IMR-90 (cell line): ENCODE data around the gene FGB. TPM values are rescaled to one million over a fixed set of nuclear protein-coding genes. Genes with fewer than 3 reads are reported as not detected.

ENCODE experiments used
- ATAC-seq: fragments of 200-7000 bp; cut with Tn5 transposase; 2 replicates; pipeline ENCODE4 v1.9.1; 2020; ENCODE audit warnings: low read depth, mild to moderate bottlenecking, moderate library complexity
- BruUV-seq: library from RNA; stranded (reverse); fragments of 400-500 nt; replicated peaks from 2 replicates; lab custom pipeline; 2021; lab: Mats Ljungman, UMichigan
- CTCF ChIA-PET: fragments of 300-600 bp; formaldehyde crosslinking; extraction: SDS; loops from one replicate; lab custom pipeline; 2021; ENCODE audit warnings: antibody characterized with exemption; lab: Yijun Ruan, JAX
- POLR2A ChIA-PET: fragments of 300-600 bp; sonication (Branson Sonifier 250); formaldehyde crosslinking; loops from one replicate; lab custom pipeline; 2022; ENCODE audit warnings: antibody characterized with exemption; ENCODE audit not compliant: unreplicated experiment; lab: Charles Lee
- DNase-seq: peaks from one replicate; pipeline ENCODE4 v3.0.0; 2013
- H2AFZ ChIP-seq: replicated peaks from 2 replicates; pipeline ENCODE3; 2013; ENCODE audit warnings: low read length, mild to moderate bottlenecking; ENCODE audit not compliant: poor library complexity
- H2AK5ac ChIP-seq: 2 replicates; pipeline ENCODE4 v1.6.1; 2013; ENCODE audit warnings: low read depth, low read length, inconsistent platforms
- H2AK9ac ChIP-seq: replicated peaks from 2 replicates; pipeline ENCODE3; 2013; ENCODE audit warnings: mild to moderate bottlenecking, low read depth, low read length, moderate library complexity; ENCODE audit not compliant: poor library complexity
- H2BK120ac ChIP-seq: 2 replicates; pipeline ENCODE4 v1.6.1; 2013; ENCODE audit warnings: low read depth, low read length, inconsistent platforms
- H2BK15ac ChIP-seq: 3 replicates; pipeline ENCODE4 v1.6.1; 2013; ENCODE audit warnings: low read depth, low read length, inconsistent platforms
- H2BK20ac ChIP-seq: 2 replicates; pipeline ENCODE4 v1.6.1; 2013; ENCODE audit warnings: low read depth, mild to moderate bottlenecking, inconsistent platforms, low read length, moderate library complexity
- H2BK5ac ChIP-seq: 2 replicates; pipeline ENCODE4 v1.6.1; 2013; ENCODE audit warnings: mild to moderate bottlenecking, low read depth, low read length, inconsistent platforms; ENCODE audit not compliant: poor library complexity, severe bottlenecking
- H3K14ac ChIP-seq: replicated peaks from 2 replicates; pipeline ENCODE4 v1.6.1; 2013; ENCODE audit warnings: low read depth, low read length, inconsistent platforms
- H3K18ac ChIP-seq: 2 replicates; pipeline ENCODE4 v1.6.1; 2013; ENCODE audit warnings: low read depth, low read length, control low read depth
- H3K23ac ChIP-seq: 2 replicates; pipeline ENCODE4 v1.6.1; 2013; ENCODE audit warnings: low read depth, low read length, inconsistent platforms
- H3K27ac ChIP-seq: 2 replicates; pipeline ENCODE4 v1.5.1; 2013; ENCODE audit warnings: mild to moderate bottlenecking, control low read depth, low read length; ENCODE audit not compliant: insufficient read depth
- H3K27me3 ChIP-seq: 2 replicates; pipeline ENCODE4 v1.6.1; 2013; ENCODE audit warnings: low read length; ENCODE audit not compliant: control insufficient read depth, insufficient read depth
- H3K36me3 ChIP-seq: 2 replicates; pipeline ENCODE4 v1.6.1; 2013; ENCODE audit warnings: low read length, mixed read lengths; ENCODE audit not compliant: control insufficient read depth, insufficient read depth
- H3K4ac ChIP-seq: 2 replicates; pipeline ENCODE4 v1.6.1; 2013; ENCODE audit warnings: low read depth, low read length, inconsistent platforms
- H3K4me1 ChIP-seq: 2 replicates; pipeline ENCODE4 v1.6.1; 2013; ENCODE audit warnings: low read length, mixed read lengths; ENCODE audit not compliant: control insufficient read depth, insufficient read depth
- H3K4me2 ChIP-seq: 2 replicates; pipeline ENCODE4 v1.6.1; 2013; ENCODE audit warnings: low read depth, mild to moderate bottlenecking, control low read depth, low read length, moderate library complexity
- H3K4me3 ChIP-seq: 2 replicates; pipeline ENCODE4 v1.5.1; 2013; ENCODE audit warnings: low read depth, mild to moderate bottlenecking, control low read depth, low read length, moderate library complexity; ENCODE audit not compliant: insufficient read depth
- H3K56ac ChIP-seq: 2 replicates; pipeline ENCODE4 v1.6.1; 2013; ENCODE audit warnings: low read length, inconsistent platforms; ENCODE audit not compliant: insufficient read depth; ENCODE audit errors: extremely low read depth
- H3K79me1 ChIP-seq, 2 experiments: 2 replicates each; pipeline ENCODE4 v1.6.1; 2013; ENCODE audit warnings: low read length in 2 of 2, inconsistent platforms in 1 of 2, low read depth in 1 of 2
- H3K9ac ChIP-seq: 2 replicates; pipeline ENCODE4 v1.6.1; 2013; ENCODE audit warnings: low read depth, low read length, control low read depth
- H3K9me1 ChIP-seq: 2 replicates; pipeline ENCODE4 v1.6.1; 2013; ENCODE audit warnings: low read length, inconsistent platforms; ENCODE audit not compliant: insufficient read depth
- H3K9me3 ChIP-seq: 2 replicates; pipeline ENCODE4 v1.6.1; 2013; ENCODE audit warnings: low read length; ENCODE audit not compliant: control insufficient read depth, insufficient read depth
- H4K20me1 ChIP-seq: 2 replicates; pipeline ENCODE4 v1.6.1; 2013; ENCODE audit warnings: low read length, inconsistent platforms; ENCODE audit not compliant: insufficient read depth
- H4K5ac ChIP-seq: 2 replicates; pipeline ENCODE4 v1.6.1; 2013; ENCODE audit warnings: mild to moderate bottlenecking, low read depth, low read length, control low read depth
- H4K8ac ChIP-seq, 2 experiments: 2 replicates each; pipeline ENCODE4 v1.6.1; 2013; ENCODE audit warnings: low read depth in 2 of 2, low read length in 2 of 2, control low read depth in 1 of 2, inconsistent platforms in 1 of 2
- H4K91ac ChIP-seq: 2 replicates; pipeline ENCODE4 v1.6.1; 2013; ENCODE audit warnings: low read depth, low read length, inconsistent platforms; ENCODE audit not compliant: insufficient read depth
- CEBPB ChIP-seq: IDR thresholded peaks from 2 replicates; pipeline ENCODE4 v1.6.1; 2012; ENCODE audit warnings: low read depth, low read length, improper control_type of control experiment
- FOS ChIP-seq: fragments of 150-350 bp; IDR thresholded peaks from 2 replicates; pipeline ENCODE4 v1.6.1; 2016; ENCODE audit warnings: low read depth, low read length
- MAFK ChIP-seq: IDR thresholded peaks from 2 replicates; pipeline ENCODE4 v1.6.1; 2012; ENCODE audit warnings: low read depth, low read length, improper control_type of control experiment
- MAZ ChIP-seq: IDR thresholded peaks from 2 replicates; pipeline ENCODE4 v1.6.1; 2012; ENCODE audit warnings: low read depth, mild to moderate bottlenecking, low read length, improper control_type of control experiment, moderate library complexity, borderline replicate concordance
- MXI1 ChIP-seq: IDR thresholded peaks from 2 replicates; pipeline ENCODE4 v1.6.1; 2012; ENCODE audit warnings: low read depth, mild to moderate bottlenecking, low read length, moderate library complexity, borderline replicate concordance
- RAD21 ChIP-seq: IDR thresholded peaks from 2 replicates; pipeline ENCODE4 v1.6.1; 2012; ENCODE audit warnings: low read length, improper control_type of control experiment
- RCOR1 ChIP-seq: IDR thresholded peaks from 2 replicates; pipeline ENCODE4 v1.6.1; 2012; ENCODE audit warnings: mild to moderate bottlenecking, low read length, improper control_type of control experiment; ENCODE audit not compliant: insufficient replicate concordance
- WGBS, 2 experiments: methylation state at CpG; one replicate each; pipeline versions ENCODE4 v1.1.5 to v1.1.7; 2013; ENCODE audit warnings: missing lambda C conversion rate in 2 of 2; ENCODE audit not compliant: insufficient read length in 1 of 2; ENCODE audit errors: extremely low coverage in 2 of 2; 5-methylcytosine and 5-hydroxymethylcytosine counted together
- dilution Hi-C: fragments of 300-500 bp; cut with HindIII; formaldehyde crosslinking; loops from one replicate; pipeline ENCODE4 v1.14.3; 2018; ENCODE audit warnings: low sequenced_read_pairs; ENCODE audit not compliant: unreplicated experiment
- in situ Hi-C: fragments of 300-500 bp; cut with MboI; formaldehyde crosslinking; loops from 3 replicates; pipeline ENCODE4 v1.14.3; 2019; ENCODE audit warnings: low sequenced_read_pairs, inconsistent platforms, mixed read lengths
- intact Hi-C: fragments of 100-400 bp; cut with micrococcal nuclease; formaldehyde crosslinking; loops from 2 replicates; pipeline ENCODE4 v1.10.0; 2022
- polyA plus RNA-seq, 3 experiments: library from polyadenylated mRNA; depleted of rRNA; stranded (reverse); fragments of >200 nt; gene quantifications; 2 replicates each; pipeline ENCODE4 v1.2.3, GENCODE V29; 2012; ENCODE audit warnings: low replicate concordance in 1 of 3
- total RNA-seq: library from RNA; depleted of rRNA; stranded (reverse); fragments of >200 nt; gene quantifications from 2 replicates; pipeline ENCODE4 v1.2.3, GENCODE V29; 2012

FGB gene
- total and polyA plus RNA-seq, 2 of the 4 experiments (the other 2 are of a cell fraction) = not detected

GRCh38 chr4:154604696-154605200, 41.9 kb downstream of the FGB start:
- H2BK120ac ChIP-seq = no peak overlapping the region
- no peak overlapping the region for H2BK15ac ChIP-seq
- no peak overlapping the region for H2AFZ ChIP-seq
- no peak overlapping the region for H2BK5ac ChIP-seq
- H4K91ac ChIP-seq = no peak overlapping the region
- no peak overlapping the region for H3K14ac ChIP-seq
- no peaks in the 10 kb centered on the region for H3K36me3 ChIP-seq
- H3K4me3 ChIP-seq = no peak overlapping the region
- no peaks in the 10 kb centered on the region for H3K79me1 ChIP-seq
- H2AK5ac ChIP-seq = no peak overlapping the region
- no peak overlapping the region for H3K9ac ChIP-seq
- H3K4me1 ChIP-seq = no peaks in the 10 kb centered on the region
- H4K5ac ChIP-seq = no peak overlapping the region
- CTCF ChIA-PET = interaction anchor here (1.3 kb wide), 1 partner anchor 53 kb away, joined by 5 read pairs; no protein-coding TSS in a partner anchor
- in situ Hi-C loops (no loop called here), dilution Hi-C loops (no loop called here), intact Hi-C loops (no loop called here)
- no peak overlapping the region for H3K18ac ChIP-seq
- POLR2A ChIA-PET = no interaction called here
- WGBS, 2 experiments = no CpG with 5 or more reads among the region's 4 CpGs
- no peaks in the 10 kb centered on the region for H4K20me1 ChIP-seq
- H3K27me3 ChIP-seq = no peaks in the 10 kb centered on the region
- no peak overlapping the region for H3K23ac ChIP-seq
- no peak overlapping the region for H3K4ac ChIP-seq
- BruUV-seq = no TSS peak
- no peak for TF ChIP-seq RAD21
- no peak for TF ChIP-seq RCOR1
- TF ChIP-seq MXI1 = no peak
- no peak for TF ChIP-seq FOS
- no peak for TF ChIP-seq CEBPB
- no peak for TF ChIP-seq MAFK
- TF ChIP-seq MAZ = no peak
- H2AK9ac ChIP-seq = no peak overlapping the region
- H3K56ac ChIP-seq = no peak overlapping the region
- no peak overlapping the region for H2BK20ac ChIP-seq
- ATAC-seq = no peak
- no peak overlapping the region for H3K27ac ChIP-seq
- no peak overlapping the region for H3K4me2 ChIP-seq
- H4K8ac ChIP-seq = no peak overlapping the region
- H3K9me1 ChIP-seq = no peaks in the 10 kb centered on the region
- no peaks in the 10 kb centered on the region for H3K9me3 ChIP-seq
- no peak for DNase-seq
